Panc1 (cell line): ENCODE measurements around the gene EMC8. TPM values are rescaled to one million over a fixed set of nuclear protein-coding genes. Genes with fewer than 3 reads are reported as not detected.

Experiments
- ATAC-seq: fragments of 200-7000 bp; cut with Tn5 transposase; 2 replicates; pipeline ENCODE4 v1.9.1; 2020; ENCODE audit warnings: mild to moderate bottlenecking, moderate library complexity
- BruUV-seq: library from RNA; stranded (reverse); fragments of 400-500 nt; replicated peaks from 2 replicates; lab custom pipeline; 2021; lab: Mats Ljungman, UMichigan
- CTCF ChIA-PET: fragments of 300-600 bp; sonication (Branson Sonifier 250); formaldehyde crosslinking; loops from one replicate; lab custom pipeline; 2022; ENCODE audit warnings: antibody characterized with exemption; lab: Charles Lee
- POLR2A ChIA-PET: fragments of 300-600 bp; sonication (Branson Sonifier 250); formaldehyde crosslinking; loops from one replicate; lab custom pipeline; 2022; ENCODE audit warnings: antibody characterized with exemption; lab: Charles Lee
- DNase-seq: peaks from one replicate; pipeline ENCODE4 v3.0.0-alpha.2; 2010; ENCODE audit warnings: low read depth, low spot score
- H3K27ac ChIP-seq: 2 replicates; pipeline ENCODE4 v1.5.1; 2011; ENCODE audit warnings: mild to moderate bottlenecking, low read length, inconsistent platforms
- H3K27me3 ChIP-seq: fragments of 200-500 bp; sonication (Bioruptor generic); 2 replicates; pipeline ENCODE4 v1.6.0; 2014; ENCODE audit warnings: low read length, inconsistent platforms; ENCODE audit not compliant: control insufficient read depth, insufficient read depth
- H3K36me3 ChIP-seq: fragments of 200-500 bp; sonication (Bioruptor generic); 2 replicates; pipeline ENCODE4 v1.5.1; 2014; ENCODE audit warnings: inconsistent platforms, mild to moderate bottlenecking, low read length, moderate library complexity; ENCODE audit not compliant: control insufficient read depth, insufficient read depth
- H3K4me1 ChIP-seq: 2 replicates; pipeline ENCODE4 v1.5.1; 2011; ENCODE audit warnings: inconsistent platforms, mild to moderate bottlenecking, low read length, moderate library complexity; ENCODE audit not compliant: control insufficient read depth, insufficient read depth
- H3K4me3 ChIP-seq, 2 experiments: 2 replicates each; pipeline ENCODE4 v1.5.1; 2011 to 2012; ENCODE audit warnings: low read depth in 2 of 2, low read length in 2 of 2, mild to moderate bottlenecking in 2 of 2, inconsistent platforms in 1 of 2, moderate library complexity in 1 of 2
- H3K9me3 ChIP-seq: fragments of 200-500 bp; sonication (Bioruptor generic); 2 replicates; pipeline ENCODE4 v1.5.1; 2014; ENCODE audit warnings: low read depth, mild to moderate bottlenecking, inconsistent platforms, low read length, moderate library complexity; ENCODE audit not compliant: control insufficient read depth, insufficient read depth
- CTCF ChIP-seq: fragments of 450-650 bp; IDR thresholded peaks from 2 replicates; pipeline ENCODE4 v1.5.1; 2017; ENCODE audit warnings: mild to moderate bottlenecking
- POLR2AphosphoS5 ChIP-seq: IDR thresholded peaks from 2 replicates; pipeline ENCODE4 v1.6.1; 2012; ENCODE audit warnings: mild to moderate bottlenecking, low read depth, low read length, moderate library complexity
- REST ChIP-seq, 2 experiments: IDR thresholded peaks; 2 replicates each; pipeline ENCODE4 v1.6.1; 2011 to 2012; ENCODE audit warnings: low read depth in 2 of 2, control low read depth in 1 of 2, low read length in 1 of 2, mild to moderate bottlenecking in 1 of 2, moderate library complexity in 1 of 2; ENCODE audit not compliant: insufficient read depth in 1 of 2
- SIN3A ChIP-seq: IDR thresholded peaks from 2 replicates; pipeline ENCODE4 v1.6.1; 2012; ENCODE audit warnings: low read depth, mild to moderate bottlenecking, low read length, moderate library complexity, borderline replicate concordance; ENCODE audit not compliant: insufficient read depth
- TCF7L2 ChIP-seq: IDR thresholded peaks from 2 replicates; pipeline ENCODE4 v1.6.1; 2011; ENCODE audit warnings: mild to moderate bottlenecking, low read depth, low read length, inconsistent platforms
- in situ Hi-C: cut with HindIII; loops from 2 replicates; pipeline ENCODE4 v1.10.0; 2016; ENCODE audit warnings: low sequenced_read_pairs, low pct_unique_long_range_greater_than_20kb
- intact Hi-C: fragments of 100-400 bp; cut with micrococcal nuclease; formaldehyde crosslinking; loops from one replicate; pipeline ENCODE4 v1.10.0; 2022; ENCODE audit not compliant: unreplicated experiment
- total RNA-seq: library from RNA; stranded (reverse); gene quantifications from one replicate; pipeline ENCODE4 v1.2.1, GENCODE V29; 2021; ENCODE audit not compliant: unreplicated experiment

EMC8 gene
- total RNA-seq, 1 experiment from 2014 or later, result 39.1 TPM

GRCh38 chr16:85822145-85822544 lies 22.8 kb upstream of the EMC8 start:
- H3K27ac ChIP-seq, result no peak overlapping the region
- no TSS peak for BruUV-seq
- no peak overlapping the region for H3K4me3 ChIP-seq
- no peaks in the 10 kb centered on the region for H3K27me3 ChIP-seq
- ChIA-PET CTCF (interaction anchor here (0.7 to 1.5 kb wide), 4 partner anchors 165 to 251 kb away, joined by 3 to 13 read pairs (median 5); no protein-coding TSS in a partner anchor), POLR2A (no interaction called here)
- no peaks in the 10 kb centered on the region for H3K4me1 ChIP-seq
- TF ChIP-seq TCF7L2 (no peak), SIN3A (no peak), POLR2AphosphoS5 (no peak), REST (IDR thresholded peaks at IDR 0.05; ENCODE audit: insufficient read depth in 1 of 2, low read depth in 2 of 2, low read length in 1 of 2) (no peak), CTCF (no peak)
- ATAC-seq (no peak), DNase-seq (no peak)
- in situ Hi-C loops, result no loop called here
- H3K36me3 ChIP-seq, result no peaks in the 10 kb centered on the region
- intact Hi-C loops, result loop anchor here (10.0 kb wide), 1 partner anchor 73 kb away; the partner anchor contains the start of gene IRF8
- H3K9me3 ChIP-seq, result no peaks in the 10 kb centered on the region

GRCh38 chr16:85821390-85822135 lies 22.2 kb upstream of the EMC8 start:
- intact Hi-C loops (loop anchor here (1.0 to 10.0 kb wide), 3 partner anchors 73 to 195 kb away; partner anchors contain the start of gene IRF8), in situ Hi-C loops (no loop called here)
- no peak for DNase-seq
- H3K36me3 ChIP-seq, result no peaks in the 10 kb centered on the region
- TF ChIP-seq CTCF (peak; percentile 93), REST (IDR thresholded peaks at IDR 0.05; ENCODE audit: insufficient read depth in 1 of 2, low read depth in 2 of 2, low read length in 1 of 2) (no peak)
- no TSS peak for BruUV-seq
- POLR2A ChIA-PET, result no interaction called here
- H3K27ac ChIP-seq, result no peak overlapping the region
- H3K9me3 ChIP-seq, result no peaks in the 10 kb centered on the region
- H3K4me3 ChIP-seq, result no peak overlapping the region
- no peaks in the 10 kb centered on the region for H3K4me1 ChIP-seq
- CTCF ChIA-PET, result interaction anchor here (0.7 to 1.5 kb wide), 7 partner anchors 13 to 252 kb away, joined by 3 to 13 read pairs (median 3); no protein-coding TSS in a partner anchor
- peak; percentile 89 for ATAC-seq
- H3K27me3 ChIP-seq, result no peaks in the 10 kb centered on the region
